Duodenal mucosa (tissue), 2 donors: Measurements from ENCODE around the gene KCNG2.

Experiments
- H3K27ac ChIP-seq: one replicate; pipeline ENCODE4 v1.7.0; 2013; ENCODE audit warnings: low read depth, low read length
- H3K27me3 ChIP-seq, 2 donors: one replicate each; pipeline ENCODE4 v1.7.0; 2013; ENCODE audit warnings: low read length in 2 of 2, control low read depth in 1 of 2; ENCODE audit not compliant: insufficient read depth in 2 of 2, control insufficient read depth in 1 of 2
- H3K36me3 ChIP-seq, 2 donors: one replicate each; pipeline ENCODE4 v1.7.0; 2013; ENCODE audit warnings: low read length in 2 of 2, control low read depth in 1 of 2; ENCODE audit not compliant: insufficient read depth in 2 of 2, control insufficient read depth in 1 of 2
- H3K4me1 ChIP-seq, 2 donors: one replicate each; pipeline ENCODE4 v1.7.0; 2013; ENCODE audit warnings: low read length in 2 of 2, control low read depth in 1 of 2; ENCODE audit not compliant: insufficient read depth in 2 of 2, control insufficient read depth in 1 of 2
- H3K4me3 ChIP-seq, 2 donors: one replicate each; pipeline ENCODE4 v1.7.0; 2013; ENCODE audit warnings: low read length in 2 of 2, low read depth in 1 of 2
- H3K9ac ChIP-seq, 2 donors: one replicate each; pipeline ENCODE4 v1.7.0; 2013; ENCODE audit warnings: low read length in 2 of 2, low read depth in 1 of 2
- H3K9me3 ChIP-seq, 2 donors: one replicate each; pipeline ENCODE4 v1.7.0; 2013; ENCODE audit warnings: low read length in 2 of 2, control low read depth in 1 of 2; ENCODE audit not compliant: control insufficient read depth in 1 of 2

KCNG2 gene

GRCh38 chr18:79819064-79819967 is 21.6 kb downstream of the KCNG2 start:
- Histone ChIP-seq H3K36me3 (no peaks in the 10 kb centered on the region), H3K4me1 (no peaks in the 10 kb centered on the region), H3K27ac (no peak overlapping the region), H3K27me3 (no peaks in the 10 kb centered on the region), H3K9ac (no peak overlapping the region), H3K9me3 (peaks cover 0 to 5% of the 10 kb centered on the region in 2 donors), H3K4me3 (no peak overlapping the region)

- Histone ChIP-seq H3K9me3 (peaks cover 0 to 5% of the 10 kb centered on the region in 2 donors), H3K4me1 (no peaks in the 10 kb centered on the region), H3K27me3 (no peaks in the 10 kb centered on the region), H3K36me3 (no peaks in the 10 kb centered on the region), H3K9ac (no peak overlapping the region), H3K27ac (no peak overlapping the region), H3K4me3 (no peak overlapping the region)
Observed at GRCh38 chr18:79819968-79820351, 22.2 kb downstream of the KCNG2 start.

GRCh38 chr18:79823120-79823519 is 25.4 kb downstream of the KCNG2 start:
- H3K27ac ChIP-seq: no peak overlapping the region
- H3K9ac ChIP-seq: no peak overlapping the region
- no peaks in the 10 kb centered on the region for H3K4me1 ChIP-seq
- H3K36me3 ChIP-seq: no peaks in the 10 kb centered on the region
- H3K4me3 ChIP-seq: no peak overlapping the region
- H3K27me3 ChIP-seq: no peaks in the 10 kb centered on the region
- H3K9me3 ChIP-seq: no peaks in the 10 kb centered on the region

- H3K9ac ChIP-seq: no peak overlapping the region
- no peak overlapping the region for H3K4me3 ChIP-seq
- H3K27ac ChIP-seq: no peak overlapping the region
- no peaks in the 10 kb centered on the region for H3K9me3 ChIP-seq
- no peaks in the 10 kb centered on the region for H3K27me3 ChIP-seq
- H3K4me1 ChIP-seq: no peaks in the 10 kb centered on the region
- no peaks in the 10 kb centered on the region for H3K36me3 ChIP-seq
Observed at GRCh38 chr18:79825913-79826312, 28.2 kb downstream of the KCNG2 start.

GRCh38 chr18:79826966-79827365 is 29.2 kb downstream of the KCNG2 start:
- Histone ChIP-seq H3K9ac (no peak overlapping the region), H3K27ac (no peak overlapping the region), H3K9me3 (no peaks in the 10 kb centered on the region), H3K4me3 (no peak overlapping the region), H3K27me3 (no peaks in the 10 kb centered on the region), H3K36me3 (no peaks in the 10 kb centered on the region), H3K4me1 (no peaks in the 10 kb centered on the region)

GRCh38 chr18:79828258-79828657 is 30.5 kb downstream of the KCNG2 start:
- Histone ChIP-seq H3K9ac (no peak overlapping the region), H3K4me3 (no peak overlapping the region), H3K36me3 (no peaks in the 10 kb centered on the region), H3K9me3 (no peaks in the 10 kb centered on the region), H3K27ac (no peak overlapping the region), H3K27me3 (no peaks in the 10 kb centered on the region), H3K4me1 (no peaks in the 10 kb centered on the region)

GRCh38 chr18:79829136-79829854 is 31.6 kb downstream of the KCNG2 start:
- Histone ChIP-seq H3K27ac (no peak overlapping the region), H3K36me3 (no peaks in the 10 kb centered on the region), H3K9ac (no peak overlapping the region), H3K27me3 (no peaks in the 10 kb centered on the region), H3K4me3 (no peak overlapping the region), H3K4me1 (no peaks in the 10 kb centered on the region), H3K9me3 (no peaks in the 10 kb centered on the region)

- H3K4me1 ChIP-seq: no peaks in the 10 kb centered on the region
- no peak overlapping the region for H3K4me3 ChIP-seq
- no peaks in the 10 kb centered on the region for H3K36me3 ChIP-seq
- H3K9ac ChIP-seq: no peak overlapping the region
- H3K27ac ChIP-seq: no peak overlapping the region
- H3K27me3 ChIP-seq: no peaks in the 10 kb centered on the region
- H3K9me3 ChIP-seq: no peaks in the 10 kb centered on the region
Observed at GRCh38 chr18:79832169-79832568, 34.4 kb downstream of the KCNG2 start.

GRCh38 chr18:79834834-79835233 is 37.1 kb downstream of the KCNG2 start:
- H3K4me3 ChIP-seq: no peak overlapping the region
- no peak overlapping the region for H3K27ac ChIP-seq
- H3K36me3 ChIP-seq: no peaks in the 10 kb centered on the region
- no peaks in the 10 kb centered on the region for H3K27me3 ChIP-seq
- H3K4me1 ChIP-seq: no peaks in the 10 kb centered on the region
- no peaks in the 10 kb centered on the region for H3K9me3 ChIP-seq
- no peak overlapping the region for H3K9ac ChIP-seq

GRCh38 chr18:79841936-79842335 is 44.2 kb downstream of the KCNG2 start:
- H3K4me1 ChIP-seq: no peaks in the 10 kb centered on the region
- H3K27me3 ChIP-seq: no peaks in the 10 kb centered on the region
- no peak overlapping the region for H3K4me3 ChIP-seq
- H3K9ac ChIP-seq: no peak overlapping the region
- H3K27ac ChIP-seq: no peak overlapping the region
- H3K36me3 ChIP-seq: no peaks in the 10 kb centered on the region
- peaks cover 0 to 5% of the 10 kb centered on the region in 2 donors for H3K9me3 ChIP-seq
